HEK293 (cell line): ENCODE data around the gene C9orf152.
"Not testable (repeated sequence)": the region's sequence is repeated elsewhere in the genome, so short reads cannot be mapped to it uniquely, and the experiment has no call there.

Experiments
- CTCF ChIA-PET: fragments of 350-600 bp; formaldehyde crosslinking; extraction: SDS; loops from one replicate; lab custom pipeline; 2021; ENCODE audit warnings: antibody characterized with exemption; lab: Yijun Ruan, JAX
- POLR2A ChIA-PET: fragments of 300-600 bp; formaldehyde crosslinking; extraction: SDS; loops from one replicate; lab custom pipeline; 2020; ENCODE audit warnings: antibody characterized with exemption, inconsistent platforms; lab: Yijun Ruan, JAX
- H3K27ac ChIP-seq: fragments of 200-500 bp; sonication (Bioruptor generic); 2 replicates; pipeline ENCODE4 v1.5.1; 2014; ENCODE audit warnings: low read depth, low read length, control low read depth, inconsistent platforms; ENCODE audit errors: extremely low read depth
- H3K36me3 ChIP-seq, 2 experiments: fragments of 200-500 bp in 1 of 2; sonication (Bioruptor generic) in 1 of 2; 1 replicate in 1 of 2; 2 replicates in 1 of 2; pipeline ENCODE4 v1.5.1; 2014 to 2017; ENCODE audit warnings: inconsistent platforms in 2 of 2, low read length in 2 of 2; ENCODE audit not compliant: control insufficient read depth in 2 of 2, insufficient read depth in 1 of 2
- H3K4me1 ChIP-seq: fragments of 200-500 bp; sonication (Bioruptor generic); 2 replicates; pipeline ENCODE4 v1.5.1; 2014; ENCODE audit warnings: mild to moderate bottlenecking, low read length, inconsistent platforms; ENCODE audit not compliant: control insufficient read depth, insufficient read depth
- H3K4me3 ChIP-seq: 2 replicates; pipeline ENCODE4 v1.5.1; 2011; ENCODE audit warnings: low read depth, mild to moderate bottlenecking, control low read depth, low read length, moderate library complexity
- H3K9me3 ChIP-seq: fragments of 200-500 bp; sonication (Bioruptor generic); 2 replicates; pipeline ENCODE4 v1.5.1; 2014; ENCODE audit warnings: low read depth, low read length, inconsistent platforms; ENCODE audit not compliant: control insufficient read depth, insufficient read depth
- OSR2 ChIP-seq: fragments of 450-650 bp; formaldehyde crosslinking; IDR thresholded peaks from 2 replicates; pipeline ENCODE4 v1.5.1; 2016; ENCODE audit warnings: missing biosample characterization, missing genetic modification characterization
- TCF7L2 ChIP-seq: IDR thresholded peaks from 2 replicates; pipeline ENCODE4 v1.6.1; 2011; ENCODE audit warnings: low read depth, mild to moderate bottlenecking, inconsistent platforms, low read length, moderate library complexity, borderline replicate concordance
- ZBTB20 ChIP-seq: fragments of 450-650 bp; formaldehyde crosslinking; IDR thresholded peaks from 2 replicates; pipeline ENCODE4 v1.5.1; 2016; ENCODE audit warnings: missing biosample characterization, missing genetic modification characterization
- ZBTB8A ChIP-seq: fragments of 450-650 bp; formaldehyde crosslinking; IDR thresholded peaks from 2 replicates; pipeline ENCODE4 v1.5.1; 2016; ENCODE audit warnings: missing biosample characterization, missing genetic modification characterization
- ZNF175 ChIP-seq: fragments of 450-650 bp; formaldehyde crosslinking; IDR thresholded peaks from 2 replicates; pipeline ENCODE4 v1.5.1; 2016; ENCODE audit warnings: missing biosample characterization, missing genetic modification characterization
- ZNF311 ChIP-seq: fragments of 450-650 bp; formaldehyde crosslinking; IDR thresholded peaks from 2 replicates; pipeline ENCODE4 v1.5.1; 2017; ENCODE audit warnings: missing biosample characterization, missing genetic modification characterization, borderline replicate concordance
- ZNF514 ChIP-seq: fragments of 450-650 bp; formaldehyde crosslinking; IDR thresholded peaks from 2 replicates; pipeline ENCODE4 v1.5.1; 2016; ENCODE audit warnings: missing biosample characterization, missing genetic modification characterization
- ZNF571 ChIP-seq: fragments of 450-650 bp; formaldehyde crosslinking; IDR thresholded peaks from 2 replicates; pipeline ENCODE4 v1.5.0; 2017; ENCODE audit warnings: missing biosample characterization, missing genetic modification characterization
- ZNF777 ChIP-seq: fragments of 450-650 bp; formaldehyde crosslinking; IDR thresholded peaks from 2 replicates; pipeline ENCODE4 v1.5.1; 2017; ENCODE audit warnings: missing biosample characterization, missing genetic modification characterization, borderline replicate concordance
- ZNF792 ChIP-seq: fragments of 450-650 bp; formaldehyde crosslinking; IDR thresholded peaks from 2 replicates; pipeline ENCODE4 v1.5.1; 2016; ENCODE audit warnings: missing biosample characterization, missing genetic modification characterization
- ZSCAN16 ChIP-seq: fragments of 450-650 bp; formaldehyde crosslinking; IDR thresholded peaks from 2 replicates; pipeline ENCODE4 v1.5.1; 2016; ENCODE audit warnings: missing biosample characterization, missing genetic modification characterization
- TF ChIP-seq, protein P1 (sequence below): fragments of 450-650 bp; formaldehyde crosslinking; IDR thresholded peaks from 2 replicates; pipeline ENCODE4 v1.5.1; 2016; ENCODE audit warnings: missing biosample characterization, missing genetic modification characterization
- TF ChIP-seq, protein P2 (sequence below): fragments of 450-650 bp; formaldehyde crosslinking; IDR thresholded peaks from 2 replicates; pipeline ENCODE4 v1.5.1; 2017; ENCODE audit warnings: missing biosample characterization, missing genetic modification characterization
- TF ChIP-seq, protein P3 (sequence below): fragments of 450-650 bp; formaldehyde crosslinking; IDR thresholded peaks from 2 replicates; pipeline ENCODE4 v1.5.1; 2017; ENCODE audit warnings: missing biosample characterization, missing genetic modification characterization
- TF ChIP-seq, protein P4 (sequence below): fragments of 450-650 bp; formaldehyde crosslinking; IDR thresholded peaks from 2 replicates; pipeline ENCODE4 v1.5.1; 2016; ENCODE audit warnings: missing biosample characterization, missing genetic modification characterization
- TF ChIP-seq, protein P5 (sequence below): fragments of 450-650 bp; formaldehyde crosslinking; IDR thresholded peaks from 2 replicates; pipeline ENCODE4 v1.5.1; 2016; ENCODE audit warnings: missing biosample characterization, missing genetic modification characterization
- TF ChIP-seq, protein P6 (sequence below): fragments of 450-650 bp; formaldehyde crosslinking; IDR thresholded peaks from 2 replicates; pipeline ENCODE4 v1.5.1; 2016; ENCODE audit warnings: missing biosample characterization, missing genetic modification characterization
- TF ChIP-seq, protein P7 (sequence below): fragments of 450-650 bp; formaldehyde crosslinking; optimal IDR thresholded peaks from 2 replicates; pipeline ENCODE3; 2016; ENCODE audit warnings: missing biosample characterization, mild to moderate bottlenecking, missing genetic modification characterization

Gene C9orf152

DNA sequence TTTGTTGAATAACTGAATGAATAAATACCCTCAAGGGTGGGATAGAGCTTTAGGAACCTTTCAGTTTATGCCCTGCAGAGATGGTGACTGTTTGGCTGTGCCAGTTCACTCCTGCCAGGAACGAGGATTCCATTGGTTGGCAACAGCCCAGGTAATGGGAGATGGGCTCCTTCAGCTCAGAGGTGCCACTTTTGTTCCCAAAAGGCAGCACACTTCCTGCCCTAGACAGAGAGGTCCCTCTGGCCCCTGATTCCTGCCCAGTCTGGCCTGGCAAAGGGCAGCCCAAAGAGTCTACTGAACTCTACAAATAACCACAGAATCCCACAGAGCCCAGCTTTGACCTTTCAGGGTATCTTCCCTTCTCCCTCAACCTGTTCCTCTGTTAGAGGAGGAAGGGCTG lies 1.6 kb downstream of the C9orf152 start:
- Histone ChIP-seq H3K36me3 (no peaks in the 10 kb centered on the region), H3K27ac (no peak overlapping the region), H3K9me3 (no peaks in the 10 kb centered on the region), H3K4me1 (no peaks in the 10 kb centered on the region), H3K4me3 (no peak overlapping the region)
- TF ChIP-seq OSR2 (no peak), ZBTB20 (tag by site-specific recombination) (no peak), ZNF175 (no peak), ZBTB8A (tag by site-specific recombination) (no peak), ZNF311 (tag by site-specific recombination) (no peak)
- TF ChIP-seq, protein P1, sequence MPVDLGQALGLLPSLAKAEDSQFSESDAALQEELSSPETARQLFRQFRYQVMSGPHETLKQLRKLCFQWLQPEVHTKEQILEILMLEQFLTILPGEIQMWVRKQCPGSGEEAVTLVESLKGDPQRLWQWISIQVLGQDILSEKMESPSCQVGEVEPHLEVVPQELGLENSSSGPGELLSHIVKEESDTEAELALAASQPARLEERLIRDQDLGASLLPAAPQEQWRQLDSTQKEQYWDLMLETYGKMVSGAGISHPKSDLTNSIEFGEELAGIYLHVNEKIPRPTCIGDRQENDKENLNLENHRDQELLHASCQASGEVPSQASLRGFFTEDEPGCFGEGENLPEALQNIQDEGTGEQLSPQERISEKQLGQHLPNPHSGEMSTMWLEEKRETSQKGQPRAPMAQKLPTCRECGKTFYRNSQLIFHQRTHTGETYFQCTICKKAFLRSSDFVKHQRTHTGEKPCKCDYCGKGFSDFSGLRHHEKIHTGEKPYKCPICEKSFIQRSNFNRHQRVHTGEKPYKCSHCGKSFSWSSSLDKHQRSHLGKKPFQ (tag by site-specific recombination): no peak
- TF ChIP-seq, protein P2, sequence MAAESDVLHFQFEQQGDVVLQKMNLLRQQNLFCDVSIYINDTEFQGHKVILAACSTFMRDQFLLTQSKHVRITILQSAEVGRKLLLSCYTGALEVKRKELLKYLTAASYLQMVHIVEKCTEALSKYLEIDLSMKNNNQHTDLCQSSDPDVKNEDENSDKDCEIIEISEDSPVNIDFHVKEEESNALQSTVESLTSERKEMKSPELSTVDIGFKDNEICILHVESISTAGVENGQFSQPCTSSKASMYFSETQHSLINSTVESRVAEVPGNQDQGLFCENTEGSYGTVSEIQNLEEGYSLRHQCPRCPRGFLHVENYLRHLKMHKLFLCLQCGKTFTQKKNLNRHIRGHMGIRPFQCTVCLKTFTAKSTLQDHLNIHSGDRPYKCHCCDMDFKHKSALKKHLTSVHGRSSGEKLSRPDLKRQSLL (tag by site-specific recombination): no peak
- TF ChIP-seq, protein P3, sequence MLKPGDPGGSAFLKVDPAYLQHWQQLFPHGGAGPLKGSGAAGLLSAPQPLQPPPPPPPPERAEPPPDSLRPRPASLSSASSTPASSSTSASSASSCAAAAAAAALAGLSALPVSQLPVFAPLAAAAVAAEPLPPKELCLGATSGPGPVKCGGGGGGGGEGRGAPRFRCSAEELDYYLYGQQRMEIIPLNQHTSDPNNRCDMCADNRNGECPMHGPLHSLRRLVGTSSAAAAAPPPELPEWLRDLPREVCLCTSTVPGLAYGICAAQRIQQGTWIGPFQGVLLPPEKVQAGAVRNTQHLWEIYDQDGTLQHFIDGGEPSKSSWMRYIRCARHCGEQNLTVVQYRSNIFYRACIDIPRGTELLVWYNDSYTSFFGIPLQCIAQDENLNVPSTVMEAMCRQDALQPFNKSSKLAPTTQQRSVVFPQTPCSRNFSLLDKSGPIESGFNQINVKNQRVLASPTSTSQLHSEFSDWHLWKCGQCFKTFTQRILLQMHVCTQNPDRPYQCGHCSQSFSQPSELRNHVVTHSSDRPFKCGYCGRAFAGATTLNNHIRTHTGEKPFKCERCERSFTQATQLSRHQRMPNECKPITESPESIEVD (tag by site-specific recombination): no peak
- TF ChIP-seq, protein P4, sequence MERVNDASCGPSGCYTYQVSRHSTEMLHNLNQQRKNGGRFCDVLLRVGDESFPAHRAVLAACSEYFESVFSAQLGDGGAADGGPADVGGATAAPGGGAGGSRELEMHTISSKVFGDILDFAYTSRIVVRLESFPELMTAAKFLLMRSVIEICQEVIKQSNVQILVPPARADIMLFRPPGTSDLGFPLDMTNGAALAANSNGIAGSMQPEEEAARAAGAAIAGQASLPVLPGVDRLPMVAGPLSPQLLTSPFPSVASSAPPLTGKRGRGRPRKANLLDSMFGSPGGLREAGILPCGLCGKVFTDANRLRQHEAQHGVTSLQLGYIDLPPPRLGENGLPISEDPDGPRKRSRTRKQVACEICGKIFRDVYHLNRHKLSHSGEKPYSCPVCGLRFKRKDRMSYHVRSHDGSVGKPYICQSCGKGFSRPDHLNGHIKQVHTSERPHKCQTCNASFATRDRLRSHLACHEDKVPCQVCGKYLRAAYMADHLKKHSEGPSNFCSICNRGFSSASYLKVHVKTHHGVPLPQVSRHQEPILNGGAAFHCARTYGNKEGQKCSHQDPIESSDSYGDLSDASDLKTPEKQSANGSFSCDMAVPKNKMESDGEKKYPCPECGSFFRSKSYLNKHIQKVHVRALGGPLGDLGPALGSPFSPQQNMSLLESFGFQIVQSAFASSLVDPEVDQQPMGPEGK (tag by site-specific recombination): no peak
- ChIA-PET CTCF (interaction anchor here (1.0 to 1.9 kb wide), 3 partner anchors 10 to 23 kb away, joined by 4 to 10 read pairs (median 5); no protein-coding TSS in a partner anchor), POLR2A (no interaction called here)

DNA sequence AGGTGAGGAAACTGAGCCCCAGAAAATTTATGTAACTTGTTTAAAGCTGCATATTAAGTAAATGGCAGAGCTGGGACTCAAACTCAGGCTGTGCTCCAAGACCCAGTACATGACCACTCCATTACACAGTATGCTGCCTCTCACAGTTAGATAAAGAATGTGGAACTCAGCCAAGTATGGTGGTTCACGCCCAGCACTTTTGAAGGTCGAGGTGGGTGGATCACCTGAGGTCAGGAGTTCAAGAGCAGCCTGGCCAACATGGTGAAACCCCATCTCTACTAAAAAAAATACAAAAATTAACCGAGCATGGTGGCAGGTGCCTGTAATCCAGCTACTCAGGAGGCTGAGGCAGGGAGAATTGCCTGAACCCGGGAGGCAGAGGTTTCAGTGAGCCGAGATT lies 2.3 kb downstream of the C9orf152 start:
- CTCF ChIA-PET: interaction anchor here (0.5 to 1.9 kb wide), 5 partner anchors 11 to 318 kb away, joined by 3 to 10 read pairs (median 4); no protein-coding TSS in a partner anchor
- H3K4me3 ChIP-seq, H3K36me3 ChIP-seq, H3K27ac ChIP-seq, H3K9me3 ChIP-seq, H3K4me1 ChIP-seq, POLR2A ChIA-PET: not testable (repeated sequence)

DNA sequence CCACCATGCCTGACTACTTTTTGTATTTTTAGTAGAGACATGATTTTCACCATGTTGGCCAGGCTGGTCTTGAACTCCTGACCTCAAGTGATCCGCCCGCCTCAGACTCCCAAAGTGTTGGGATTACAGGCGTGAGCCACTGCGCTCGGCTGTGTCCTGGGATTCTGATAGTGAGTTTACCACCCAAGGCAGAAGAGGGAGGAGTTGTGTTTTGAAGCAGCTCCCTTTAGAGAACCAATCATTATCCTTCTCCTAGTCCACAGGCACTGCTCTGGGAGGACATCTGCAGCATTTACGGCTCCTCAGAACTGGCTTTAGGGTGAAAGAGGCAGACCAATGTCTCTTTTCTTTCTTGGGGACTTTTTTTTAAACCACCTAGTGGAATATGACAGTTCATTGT lies 5.7 kb downstream of the C9orf152 start:
- Histone ChIP-seq H3K4me3 (no peak overlapping the region), H3K4me1 (no peaks in the 10 kb centered on the region), H3K36me3 (no peaks in the 10 kb centered on the region), H3K9me3 (no peaks in the 10 kb centered on the region), H3K27ac (no peak overlapping the region)
- ChIA-PET CTCF (interaction anchor here (1.0 kb wide), 1 partner anchor 299 kb away, joined by 4 read pairs; no protein-coding TSS in a partner anchor), POLR2A (interaction anchor here (0.7 kb wide), 1 partner anchor 953 kb away, joined by 5 read pairs; no protein-coding TSS in a partner anchor)
- TF ChIP-seq ZNF777 (tag by site-specific recombination): no peak
- TF ChIP-seq, protein P5, sequence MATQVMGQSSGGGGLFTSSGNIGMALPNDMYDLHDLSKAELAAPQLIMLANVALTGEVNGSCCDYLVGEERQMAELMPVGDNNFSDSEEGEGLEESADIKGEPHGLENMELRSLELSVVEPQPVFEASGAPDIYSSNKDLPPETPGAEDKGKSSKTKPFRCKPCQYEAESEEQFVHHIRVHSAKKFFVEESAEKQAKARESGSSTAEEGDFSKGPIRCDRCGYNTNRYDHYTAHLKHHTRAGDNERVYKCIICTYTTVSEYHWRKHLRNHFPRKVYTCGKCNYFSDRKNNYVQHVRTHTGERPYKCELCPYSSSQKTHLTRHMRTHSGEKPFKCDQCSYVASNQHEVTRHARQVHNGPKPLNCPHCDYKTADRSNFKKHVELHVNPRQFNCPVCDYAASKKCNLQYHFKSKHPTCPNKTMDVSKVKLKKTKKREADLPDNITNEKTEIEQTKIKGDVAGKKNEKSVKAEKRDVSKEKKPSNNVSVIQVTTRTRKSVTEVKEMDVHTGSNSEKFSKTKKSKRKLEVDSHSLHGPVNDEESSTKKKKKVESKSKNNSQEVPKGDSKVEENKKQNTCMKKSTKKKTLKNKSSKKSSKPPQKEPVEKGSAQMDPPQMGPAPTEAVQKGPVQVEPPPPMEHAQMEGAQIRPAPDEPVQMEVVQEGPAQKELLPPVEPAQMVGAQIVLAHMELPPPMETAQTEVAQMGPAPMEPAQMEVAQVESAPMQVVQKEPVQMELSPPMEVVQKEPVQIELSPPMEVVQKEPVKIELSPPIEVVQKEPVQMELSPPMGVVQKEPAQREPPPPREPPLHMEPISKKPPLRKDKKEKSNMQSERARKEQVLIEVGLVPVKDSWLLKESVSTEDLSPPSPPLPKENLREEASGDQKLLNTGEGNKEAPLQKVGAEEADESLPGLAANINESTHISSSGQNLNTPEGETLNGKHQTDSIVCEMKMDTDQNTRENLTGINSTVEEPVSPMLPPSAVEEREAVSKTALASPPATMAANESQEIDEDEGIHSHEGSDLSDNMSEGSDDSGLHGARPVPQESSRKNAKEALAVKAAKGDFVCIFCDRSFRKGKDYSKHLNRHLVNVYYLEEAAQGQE (tag by site-specific recombination): no peak
- TF ChIP-seq, protein P6, sequence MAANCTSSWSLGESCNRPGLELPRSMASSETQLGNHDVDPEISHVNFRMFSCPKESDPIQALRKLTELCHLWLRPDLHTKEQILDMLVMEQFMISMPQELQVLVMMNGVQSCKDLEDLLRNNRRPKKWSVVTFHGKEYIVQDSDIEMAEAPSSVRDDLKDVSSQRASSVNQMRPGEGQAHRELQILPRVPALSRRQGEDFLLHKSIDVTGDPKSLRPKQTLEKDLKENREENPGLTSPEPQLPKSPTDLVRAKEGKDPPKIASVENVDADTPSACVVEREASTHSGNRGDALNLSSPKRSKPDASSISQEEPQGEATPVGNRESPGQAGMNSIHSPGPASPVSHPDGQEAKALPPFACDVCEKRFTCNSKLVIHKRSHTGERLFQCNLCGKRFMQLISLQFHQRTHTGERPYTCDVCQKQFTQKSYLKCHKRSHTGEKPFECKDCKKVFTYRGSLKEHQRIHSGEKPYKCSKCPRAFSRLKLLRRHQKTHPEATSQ: no peak
- no peak for TF ChIP-seq ZNF792 (tag by site-specific recombination)
- TF ChIP-seq ZNF571 (tag by site-specific recombination): no peak
- no peak for TF ChIP-seq ZNF514 (tag by site-specific recombination)
- no peak for TF ChIP-seq TCF7L2
- TF ChIP-seq ZSCAN16 (tag by site-specific recombination): no peak
- TF ChIP-seq, protein P7, sequence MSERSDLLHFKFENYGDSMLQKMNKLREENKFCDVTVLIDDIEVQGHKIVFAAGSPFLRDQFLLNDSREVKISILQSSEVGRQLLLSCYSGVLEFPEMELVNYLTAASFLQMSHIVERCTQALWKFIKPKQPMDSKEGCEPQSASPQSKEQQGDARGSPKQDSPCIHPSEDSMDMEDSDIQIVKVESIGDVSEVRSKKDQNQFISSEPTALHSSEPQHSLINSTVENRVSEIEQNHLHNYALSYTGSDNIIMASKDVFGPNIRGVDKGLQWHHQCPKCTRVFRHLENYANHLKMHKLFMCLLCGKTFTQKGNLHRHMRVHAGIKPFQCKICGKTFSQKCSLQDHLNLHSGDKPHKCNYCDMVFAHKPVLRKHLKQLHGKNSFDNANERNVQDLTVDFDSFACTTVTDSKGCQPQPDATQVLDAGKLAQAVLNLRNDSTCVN: no peak
